Endothelial cell of umbilical vein (primary cell): ENCODE results near the gene CLCN3.

Source experiments
- EZH2 ChIP-seq: IDR thresholded peaks from 2 replicates; pipeline ENCODE4 v1.6.1; 2012; ENCODE audit warnings: borderline replicate concordance, low read depth, mild to moderate bottlenecking, moderate library complexity, low read length, inconsistent platforms; ENCODE audit not compliant: severe bottlenecking
- JUN ChIP-seq: IDR thresholded peaks from 2 replicates; pipeline ENCODE4 v1.6.1; 2011; ENCODE audit warnings: borderline replicate concordance, low read depth; ENCODE audit not compliant: insufficient read length, insufficient read depth
- POLR2A ChIP-seq: IDR thresholded peaks from 2 replicates; pipeline ENCODE4 v1.6.1; 2012; ENCODE audit warnings: low read depth, mild to moderate bottlenecking, control low read depth, low read length
- POLR2AphosphoS5 ChIP-seq: IDR thresholded peaks from 2 replicates; pipeline ENCODE4 v1.6.1; 2012; ENCODE audit warnings: low read depth, mild to moderate bottlenecking, control low read depth, low read length, moderate library complexity; ENCODE audit not compliant: insufficient read depth
- TF ChIP-seq, protein P1 (sequence below), 2 donors: IDR thresholded peaks; 1 replicate in 1 of 2; 2 replicates in 1 of 2; pipeline ENCODE4 v1.5.1; 2011; ENCODE audit warnings: low read length in 2 of 2, mild to moderate bottlenecking in 2 of 2, moderate library complexity in 2 of 2, control low read depth in 1 of 2, inconsistent platforms in 1 of 2, low read depth in 1 of 2; ENCODE audit not compliant: insufficient read depth in 1 of 2; ENCODE audit errors: extremely low read depth in 1 of 2

DNA sequence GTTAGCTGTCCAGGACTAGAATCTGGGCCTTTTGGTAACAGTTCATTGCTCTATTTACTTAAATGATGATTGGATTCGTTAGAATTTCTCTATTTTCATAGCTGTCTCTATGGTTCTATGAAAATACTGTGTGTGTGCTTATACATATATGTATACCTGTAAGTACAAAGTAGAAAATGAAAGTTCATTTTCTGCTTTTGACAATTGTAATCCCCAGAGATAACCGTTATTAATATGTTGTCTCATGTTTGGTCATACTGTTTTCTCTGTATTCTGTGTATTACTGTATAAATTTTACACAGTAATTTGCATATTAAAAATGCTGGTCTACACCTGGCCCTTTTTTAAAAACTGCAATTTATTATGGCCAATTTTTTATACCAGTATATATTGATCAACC, 55.4 kb downstream of the CLCN3 start:
- TF ChIP-seq, protein P1, sequence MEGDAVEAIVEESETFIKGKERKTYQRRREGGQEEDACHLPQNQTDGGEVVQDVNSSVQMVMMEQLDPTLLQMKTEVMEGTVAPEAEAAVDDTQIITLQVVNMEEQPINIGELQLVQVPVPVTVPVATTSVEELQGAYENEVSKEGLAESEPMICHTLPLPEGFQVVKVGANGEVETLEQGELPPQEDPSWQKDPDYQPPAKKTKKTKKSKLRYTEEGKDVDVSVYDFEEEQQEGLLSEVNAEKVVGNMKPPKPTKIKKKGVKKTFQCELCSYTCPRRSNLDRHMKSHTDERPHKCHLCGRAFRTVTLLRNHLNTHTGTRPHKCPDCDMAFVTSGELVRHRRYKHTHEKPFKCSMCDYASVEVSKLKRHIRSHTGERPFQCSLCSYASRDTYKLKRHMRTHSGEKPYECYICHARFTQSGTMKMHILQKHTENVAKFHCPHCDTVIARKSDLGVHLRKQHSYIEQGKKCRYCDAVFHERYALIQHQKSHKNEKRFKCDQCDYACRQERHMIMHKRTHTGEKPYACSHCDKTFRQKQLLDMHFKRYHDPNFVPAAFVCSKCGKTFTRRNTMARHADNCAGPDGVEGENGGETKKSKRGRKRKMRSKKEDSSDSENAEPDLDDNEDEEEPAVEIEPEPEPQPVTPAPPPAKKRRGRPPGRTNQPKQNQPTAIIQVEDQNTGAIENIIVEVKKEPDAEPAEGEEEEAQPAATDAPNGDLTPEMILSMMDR (IDR thresholded peaks at IDR 0.05; ENCODE audit: extremely low read depth in 1 of 2, insufficient read depth in 1 of 2, low read depth in 1 of 2, low read length in 2 of 2), result no peak
- no peak for TF ChIP-seq POLR2AphosphoS5
- no peak for TF ChIP-seq EZH2
- no peak for TF ChIP-seq POLR2A
- no peak for TF ChIP-seq JUN
